ENCODE results near the gene GMCL1.

DNA sequence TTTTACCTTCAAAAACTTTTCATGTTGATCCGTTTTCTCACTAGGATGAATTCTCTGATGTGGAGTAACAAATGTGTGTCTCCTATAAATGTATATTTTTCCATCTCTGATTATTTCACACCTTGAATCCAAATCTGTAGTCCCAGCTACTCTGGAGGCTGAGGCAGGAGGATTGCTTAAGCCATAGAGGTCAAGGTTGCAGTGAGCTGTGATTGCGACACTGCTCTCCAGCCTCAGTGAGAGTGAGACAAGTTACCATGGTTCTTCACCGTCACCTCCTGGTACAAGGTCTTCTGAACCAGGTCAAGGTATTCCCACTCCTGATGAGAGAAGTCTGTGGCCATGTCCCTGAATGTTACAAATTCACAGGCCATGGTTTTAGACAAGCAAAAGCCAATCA lies 15.1 kb downstream of the GMCL1 start:
- TF ChIP-seq POLR2A (IDR thresholded peaks at IDR 0.05; ENCODE audit: low read depth, low read length) (no peak), POLR2AphosphoS5 (IDR thresholded peaks at IDR 0.05; ENCODE audit: low read depth, low read length) (no peak)

Data from GM12892 (cell line).